OCI-LY3 (cell line): Measurements from ENCODE around the gene CREB3L1.

Experiments used
- H2AFZ ChIP-seq: fragments of 200-600, 300-600 bp; shearing (Covaris generic); 2 replicates; pipeline ENCODE4 v1.6.0; 2014; ENCODE audit warnings: antibody characterized with exemption, low read depth, low read length
- H3K27ac ChIP-seq: fragments of 200-600, 300-600 bp; sonication (generic); 2 replicates; pipeline ENCODE4 v1.5.1; 2014; ENCODE audit warnings: mild to moderate bottlenecking, low read length, moderate library complexity, mixed read lengths
- H3K27me3 ChIP-seq: fragments of 200-600, 300-600 bp; sonication (generic); 2 replicates; pipeline ENCODE4 v1.6.1; 2014; ENCODE audit warnings: low read depth, low read length, mixed read lengths
- H3K36me3 ChIP-seq: fragments of 200-600, 300-600 bp; sonication (generic); replicated peaks from 2 replicates; pipeline ENCODE3; 2014; ENCODE audit warnings: low read depth, low read length, mixed read lengths
- H3K4me1 ChIP-seq: fragments of 300-600, 200-600 bp; sonication (generic); 2 replicates; pipeline ENCODE4 v1.6.1; 2014; ENCODE audit warnings: low read length, mixed read lengths
- H3K4me2 ChIP-seq: fragments of 200-600, 300-600 bp; sonication (generic); 2 replicates; pipeline ENCODE4 v1.6.1; 2014; ENCODE audit warnings: low read length, mixed read lengths
- H3K4me3 ChIP-seq: fragments of 300-600, 200-600 bp; sonication (generic); 2 replicates; pipeline ENCODE4 v1.5.1; 2014; ENCODE audit warnings: antibody characterized with exemption, mild to moderate bottlenecking, low read length, moderate library complexity
- H3K79me2 ChIP-seq: fragments of 300-600, 200-600 bp; shearing (Covaris generic); 2 replicates; pipeline ENCODE4 v1.6.1; 2014; ENCODE audit warnings: mild to moderate bottlenecking, low read length, mixed read lengths
- H3K9ac ChIP-seq: fragments of 300-600, 200-600 bp; shearing (Covaris generic); 2 replicates; pipeline ENCODE4 v1.6.0; 2014; ENCODE audit warnings: mild to moderate bottlenecking, low read length, moderate library complexity
- H3K9me3 ChIP-seq: fragments of 200-600, 300-600 bp; shearing (Covaris generic); 2 replicates; pipeline ENCODE4 v1.6.1; 2014; ENCODE audit warnings: low read length, mixed read lengths; ENCODE audit not compliant: insufficient read depth
- H4K20me1 ChIP-seq: fragments of 200-600, 300-600 bp; sonication (generic); 2 replicates; pipeline ENCODE4 v1.6.1; 2016; ENCODE audit warnings: low read length, mixed read lengths; ENCODE audit not compliant: insufficient read depth
- CTCF ChIP-seq: fragments of 200-600, 300-600 bp; sonication (generic); IDR thresholded peaks from 2 replicates; pipeline ENCODE4 v1.5.1; 2014; ENCODE audit warnings: antibody characterized with exemption, low read length, low read depth
- EZH2phosphoT487 ChIP-seq: fragments of 200-600 bp; shearing (Covaris generic); IDR thresholded peaks from 2 replicates; pipeline ENCODE4 v1.6.1; 2018; ENCODE audit warnings: antibody characterized with exemption, mixed run types, low read depth

Gene CREB3L1

GRCh38 chr11:46330154-46330553 lies 52.7 kb downstream of the CREB3L1 start:
- no peaks in the 10 kb centered on the region for H3K36me3 ChIP-seq
- no peak overlapping the region for H3K4me2 ChIP-seq
- no peak overlapping the region for H3K27ac ChIP-seq
- H3K79me2 ChIP-seq = no peaks in the 10 kb centered on the region
- H4K20me1 ChIP-seq = no peaks in the 10 kb centered on the region
- H3K9ac ChIP-seq = no peak overlapping the region
- H3K4me3 ChIP-seq = no peak overlapping the region
- TF ChIP-seq EZH2phosphoT487 (no peak), CTCF (no peak)
- H2AFZ ChIP-seq = no peak overlapping the region
- peaks cover 1% of the 10 kb centered on the region for H3K4me1 ChIP-seq
- H3K9me3 ChIP-seq = no peaks in the 10 kb centered on the region
- H3K27me3 ChIP-seq = peaks cover 27% of the 10 kb centered on the region

GRCh38 chr11:46330563-46331281 lies 53.3 kb downstream of the CREB3L1 start:
- Histone ChIP-seq H2AFZ (no peak overlapping the region), H3K4me2 (no peak overlapping the region)
- TF ChIP-seq EZH2phosphoT487 (no peak), CTCF (no peak)

GRCh38 chr11:46331282-46331984 lies 54.0 kb downstream of the CREB3L1 start:
- peaks cover 25% of the 10 kb centered on the region for H3K27me3 ChIP-seq
- no peak overlapping the region for H3K4me2 ChIP-seq

More at GRCh38 chr11:46330563-46331281, 53.3 kb downstream of the CREB3L1 start:
- H3K4me3 ChIP-seq = no peak overlapping the region
- no peaks in the 10 kb centered on the region for H3K9me3 ChIP-seq
- no peaks in the 10 kb centered on the region for H4K20me1 ChIP-seq
- H3K79me2 ChIP-seq = no peaks in the 10 kb centered on the region
- no peaks in the 10 kb centered on the region for H3K36me3 ChIP-seq
- H3K27ac ChIP-seq = no peak overlapping the region
- peaks cover 27% of the 10 kb centered on the region for H3K27me3 ChIP-seq
- peaks cover 7% of the 10 kb centered on the region for H3K4me1 ChIP-seq
- no peak overlapping the region for H3K9ac ChIP-seq

More at GRCh38 chr11:46331282-46331984, 54.0 kb downstream of the CREB3L1 start:
- no peak overlapping the region for H2AFZ ChIP-seq
- H3K9ac ChIP-seq = no peak overlapping the region
- H3K79me2 ChIP-seq = no peaks in the 10 kb centered on the region
- H4K20me1 ChIP-seq = no peaks in the 10 kb centered on the region
- H3K9me3 ChIP-seq = no peaks in the 10 kb centered on the region
- H3K27ac ChIP-seq = no peak overlapping the region
- H3K4me3 ChIP-seq = no peak overlapping the region
- H3K4me1 ChIP-seq = peaks cover 10% of the 10 kb centered on the region
- no peaks in the 10 kb centered on the region for H3K36me3 ChIP-seq
- TF ChIP-seq CTCF = no peak
- TF ChIP-seq EZH2phosphoT487 = no peak
